Measurements from ENCODE around the gene EFCAB10. TPM values are rescaled to one million over a fixed set of nuclear protein-coding genes. Genes with fewer than 3 reads are reported as not detected.

Gene EFCAB10
- total RNA-seq, 4 donors from 2014 or later, result 2.6 TPM; not detected in 3

DNA sequence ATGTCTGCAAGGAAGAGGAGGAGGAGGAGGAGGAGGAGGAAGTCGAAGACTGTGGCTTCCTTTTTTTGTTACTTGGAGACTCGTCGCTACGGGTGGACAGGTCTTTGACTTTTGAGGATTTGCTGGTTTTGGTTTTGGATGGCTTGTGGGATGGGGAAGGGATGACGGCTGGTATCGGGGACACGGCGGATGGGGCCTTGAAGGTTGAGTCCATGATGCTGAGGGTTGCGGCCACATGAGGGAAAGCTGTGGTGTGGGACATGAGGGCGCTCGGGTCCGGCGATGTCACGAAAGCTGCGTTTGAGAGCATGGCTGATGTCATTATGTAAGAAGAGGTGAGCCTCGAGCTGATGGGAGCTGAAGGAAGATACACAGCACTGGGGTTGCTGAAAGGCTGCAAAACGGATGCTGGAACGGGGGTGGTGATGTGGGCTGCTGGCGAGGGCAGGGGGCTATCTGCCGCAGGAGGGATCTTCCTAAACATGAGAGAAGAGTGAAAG lies 33.1 kb upstream of the EFCAB10 start:
- Histone ChIP-seq H3K4me1 (no peaks in the 10 kb centered on the region), H3K4me3 (no peak overlapping the region), H3K9me3 (no peaks in the 10 kb centered on the region), H3K27me3 (no peaks in the 10 kb centered on the region), H3K36me3 (no peaks in the 10 kb centered on the region), H3K27ac (no peak overlapping the region)
- DNase-seq, result no peak
- no peak for TF ChIP-seq POLR2A (IDR thresholded peaks at IDR 0.05)
- TF ChIP-seq, protein P1, sequence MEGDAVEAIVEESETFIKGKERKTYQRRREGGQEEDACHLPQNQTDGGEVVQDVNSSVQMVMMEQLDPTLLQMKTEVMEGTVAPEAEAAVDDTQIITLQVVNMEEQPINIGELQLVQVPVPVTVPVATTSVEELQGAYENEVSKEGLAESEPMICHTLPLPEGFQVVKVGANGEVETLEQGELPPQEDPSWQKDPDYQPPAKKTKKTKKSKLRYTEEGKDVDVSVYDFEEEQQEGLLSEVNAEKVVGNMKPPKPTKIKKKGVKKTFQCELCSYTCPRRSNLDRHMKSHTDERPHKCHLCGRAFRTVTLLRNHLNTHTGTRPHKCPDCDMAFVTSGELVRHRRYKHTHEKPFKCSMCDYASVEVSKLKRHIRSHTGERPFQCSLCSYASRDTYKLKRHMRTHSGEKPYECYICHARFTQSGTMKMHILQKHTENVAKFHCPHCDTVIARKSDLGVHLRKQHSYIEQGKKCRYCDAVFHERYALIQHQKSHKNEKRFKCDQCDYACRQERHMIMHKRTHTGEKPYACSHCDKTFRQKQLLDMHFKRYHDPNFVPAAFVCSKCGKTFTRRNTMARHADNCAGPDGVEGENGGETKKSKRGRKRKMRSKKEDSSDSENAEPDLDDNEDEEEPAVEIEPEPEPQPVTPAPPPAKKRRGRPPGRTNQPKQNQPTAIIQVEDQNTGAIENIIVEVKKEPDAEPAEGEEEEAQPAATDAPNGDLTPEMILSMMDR (IDR thresholded peaks at IDR 0.05), result no peak
- intact Hi-C loops (cut with DNase I; ENCODE audit: low total_unique reads), result no loop called here

DNA sequence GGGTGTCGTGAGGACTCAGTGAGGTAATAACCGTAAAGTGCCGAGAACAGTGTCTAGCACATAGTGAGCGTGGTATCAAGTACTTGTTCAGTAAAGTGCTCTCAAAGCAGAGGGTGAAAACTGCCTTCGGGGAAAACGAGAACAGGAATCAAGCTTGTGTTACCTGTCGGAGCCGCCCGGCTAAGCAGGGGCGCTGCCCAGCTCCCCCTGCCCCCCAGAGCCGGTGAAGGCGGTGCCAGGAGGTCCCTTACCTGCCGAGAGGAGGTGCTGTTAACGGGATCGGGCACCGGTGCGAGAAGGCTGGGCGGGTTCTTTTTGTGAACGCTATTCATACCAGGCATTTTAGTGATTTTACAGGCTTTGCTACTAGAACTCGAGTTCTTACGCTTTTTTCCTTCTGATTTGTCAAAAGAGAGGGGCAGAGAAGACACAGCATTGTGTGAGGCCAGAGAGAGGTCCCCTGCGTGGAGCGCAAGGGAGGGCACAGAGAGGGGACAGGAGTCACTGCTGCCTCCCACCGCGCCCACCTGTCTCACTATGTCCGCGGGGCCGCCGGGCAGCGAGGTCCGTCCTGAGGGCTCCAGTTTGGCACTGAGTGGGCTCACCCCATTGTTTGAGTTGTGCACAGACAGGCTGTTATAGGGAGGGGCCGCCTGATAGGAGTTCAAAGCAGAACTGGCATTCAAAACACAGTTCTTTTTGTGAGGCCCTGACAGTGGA lies 32.5 kb upstream of the EFCAB10 start:
- H3K9me3 ChIP-seq, result no peaks in the 10 kb centered on the region
- H3K27ac ChIP-seq, result no peak overlapping the region
- no peaks in the 10 kb centered on the region for H3K4me1 ChIP-seq
- no peaks in the 10 kb centered on the region for H3K27me3 ChIP-seq
- DNase-seq, result no peak
- no peak overlapping the region for H3K4me3 ChIP-seq
- TF ChIP-seq, protein P1 (IDR thresholded peaks at IDR 0.05), result no peak
- H3K36me3 ChIP-seq, result no peaks in the 10 kb centered on the region
- intact Hi-C loops (cut with DNase I; ENCODE audit: low total_unique reads), result no loop called here

DNA sequence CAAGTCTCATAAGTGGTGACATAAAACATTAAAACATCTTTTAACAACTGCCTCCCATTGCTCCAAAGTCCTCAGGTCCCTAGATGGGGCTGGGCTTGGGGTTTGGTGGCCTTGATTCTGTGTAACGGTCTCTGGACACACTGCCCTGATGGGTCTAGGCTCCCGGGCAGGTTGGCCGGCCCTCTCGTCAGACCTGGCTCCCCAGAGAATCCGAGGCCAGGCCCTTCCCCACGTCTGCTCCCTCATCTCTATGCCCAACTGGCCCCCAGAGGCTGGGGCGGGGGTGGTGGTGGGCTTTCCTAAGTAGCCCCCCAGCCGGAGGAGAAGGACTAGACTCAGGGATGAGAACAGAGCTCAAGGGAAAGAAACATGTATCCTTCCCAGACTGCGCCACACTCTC lies 31.5 kb upstream of the EFCAB10 start:
- intact Hi-C loops (cut with DNase I; ENCODE audit: low total_unique reads), result no loop called here
- no peak overlapping the region for H3K27ac ChIP-seq
- DNase-seq, result no peak
- H3K4me3 ChIP-seq, result no peak overlapping the region
- H3K4me1 ChIP-seq, result no peaks in the 10 kb centered on the region
- H3K9me3 ChIP-seq, result no peaks in the 10 kb centered on the region
- no peaks in the 10 kb centered on the region for H3K27me3 ChIP-seq
- no peaks in the 10 kb centered on the region for H3K36me3 ChIP-seq
- no peak for TF ChIP-seq POLR2A (IDR thresholded peaks at IDR 0.05)
- TF ChIP-seq, protein P1 (IDR thresholded peaks at IDR 0.05), result no peak

DNA sequence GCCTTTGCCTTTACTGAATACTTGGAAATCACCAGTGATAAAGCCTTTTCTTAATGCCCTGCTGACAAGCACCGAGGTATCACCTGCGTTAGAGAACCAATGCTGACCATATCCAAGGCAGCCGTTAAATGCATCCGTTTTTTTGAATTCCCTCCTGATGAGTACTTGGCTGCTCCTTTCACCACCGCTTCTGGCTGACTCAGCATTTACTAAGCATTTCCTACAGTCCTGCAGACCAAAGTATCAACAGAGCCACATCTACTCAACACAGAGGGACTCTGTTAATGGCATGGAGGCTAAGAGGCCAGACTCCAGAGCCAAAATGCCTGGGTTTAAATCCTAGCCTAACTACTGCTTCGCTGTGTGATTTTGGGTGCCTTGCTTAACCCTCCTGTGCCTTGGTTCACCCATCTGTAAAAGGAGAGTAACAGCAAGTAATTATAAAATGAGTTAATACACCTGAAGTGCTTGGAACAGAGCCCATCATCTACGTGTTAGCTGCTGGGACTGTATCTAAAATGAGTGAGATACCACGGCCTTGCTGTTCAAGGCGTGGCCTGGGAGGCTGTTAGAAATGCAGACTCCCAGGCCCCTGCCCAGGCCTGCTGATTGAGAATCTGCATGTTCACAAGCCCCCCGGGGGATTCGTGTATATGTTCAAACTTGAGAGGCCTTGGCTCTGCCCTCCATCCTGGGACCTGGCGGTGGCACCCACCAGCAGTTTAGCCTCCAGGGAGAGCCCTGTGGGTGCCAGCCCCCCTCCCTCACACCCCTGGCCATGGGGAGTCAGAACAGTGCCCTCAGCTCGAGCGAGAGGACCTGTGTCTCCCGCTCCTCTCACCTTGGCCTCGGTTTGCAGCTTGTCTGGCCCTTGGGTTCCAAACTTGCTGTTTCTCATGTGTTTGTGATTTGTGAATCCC lies 30.8 kb upstream of the EFCAB10 start:
- no peak for DNase-seq
- no peaks in the 10 kb centered on the region for H3K9me3 ChIP-seq
- no peaks in the 10 kb centered on the region for H3K4me1 ChIP-seq
- H3K4me3 ChIP-seq, result no peak overlapping the region
- no peak overlapping the region for H3K27ac ChIP-seq
- H3K36me3 ChIP-seq, result no peaks in the 10 kb centered on the region
- TF ChIP-seq, protein P1 (IDR thresholded peaks at IDR 0.05), result no peak
- TF ChIP-seq POLR2A (IDR thresholded peaks at IDR 0.05), result no peak
- intact Hi-C loops (cut with DNase I; ENCODE audit: low total_unique reads), result no loop called here
- H3K27me3 ChIP-seq, result no peaks in the 10 kb centered on the region
